Measurements from ENCODE around the gene ARNT2. TPM values are rescaled to one million over a fixed set of nuclear protein-coding genes. Genes with fewer than 3 reads are reported as not detected.

Gene ARNT2
- total and polyA plus RNA-seq, 2 of the 13 experiments (the other 11 are each of a cell fraction or from before 2014, with no cell fraction given), result 0.69 to 1.7 TPM

DNA sequence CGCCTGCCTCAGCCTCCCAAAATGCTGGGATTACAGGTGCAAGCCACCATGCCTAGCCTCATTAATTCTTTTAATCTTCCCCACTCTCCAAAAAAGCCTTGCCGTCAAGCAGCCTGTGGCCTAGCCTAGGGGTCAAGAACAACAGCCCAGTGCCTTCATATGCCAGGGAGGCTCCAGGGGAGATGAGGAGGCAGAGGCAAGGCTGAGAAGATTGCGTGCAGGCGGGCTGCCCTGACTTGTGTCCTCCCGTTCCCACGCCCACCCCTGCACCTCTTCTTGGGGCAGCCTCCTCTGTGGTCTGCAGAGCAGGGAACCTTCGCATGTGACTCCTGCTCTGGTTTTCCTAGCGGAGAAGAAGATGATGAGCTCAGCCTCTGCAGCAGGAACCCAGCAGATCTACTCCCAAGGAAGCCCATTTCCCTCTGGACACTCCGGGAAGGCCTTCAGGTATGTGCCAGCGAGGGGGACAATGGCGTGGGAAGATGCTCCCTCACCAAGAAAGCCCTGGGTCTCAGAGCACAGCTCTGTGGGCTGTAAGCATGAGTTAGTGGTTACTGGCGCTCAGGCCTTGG is 172.4 kb downstream of the ARNT2 start:
- Histone ChIP-seq H3K9ac (ENCODE audit: insufficient read depth, low read depth, low read length) (no peak overlapping the region), H3K9me3 (ENCODE audit: low read length) (no peaks in the 10 kb centered on the region), H3K27me3 (ENCODE audit: control insufficient read depth in 1 of 2, insufficient read depth in 2 of 2, low read length in 2 of 2) (peaks cover 1 to 4% of the 10 kb centered on the region in 2 experiments; a peak in 2 of 5 replicates), H3K36me3 (replicated peaks in 1 of 2; ENCODE audit: control insufficient read depth in 1 of 2, insufficient read depth in 2 of 2, low read length in 2 of 2) (no peaks in the 10 kb centered on the region), H3K27ac (ENCODE audit: extremely low read length, insufficient read depth, low read length) (no peak overlapping the region), H4K20me1 (ENCODE audit: insufficient read depth, low read length) (no peaks in the 10 kb centered on the region), H3K79me2 (ENCODE audit: insufficient read depth, low read length) (no peaks in the 10 kb centered on the region), H2AFZ (ENCODE audit: low read length) (no peak overlapping the region), H3K4me3 (replicated peaks in 1 of 3; ENCODE audit: insufficient read depth in 1 of 3, low read depth in 2 of 3, low read length in 3 of 3) (no peak overlapping the region), H3K4me1 (ENCODE audit: insufficient read depth, low read length) (no peaks in the 10 kb centered on the region), H3K4me2 (ENCODE audit: low read depth, low read length) (no peak overlapping the region)
- TF ChIP-seq ZNF530 (CRISPR knock-in tag; IDR thresholded peaks at IDR 0.05; ENCODE audit: low read depth) (no peak), SUZ12 (IDR thresholded peaks at IDR 0.05; ENCODE audit: low read depth, low read length) (no peak), U2AF2 (IDR thresholded peaks at IDR 0.05; ENCODE audit: low read depth, low read length) (no peak), TOPORS (CRISPR knock-in tag; IDR thresholded peaks at IDR 0.05) (no peak), ZNF556 (CRISPR knock-in tag; IDR thresholded peaks at IDR 0.05; ENCODE audit: borderline replicate concordance) (no peak), ZNF10 (CRISPR knock-in tag; IDR thresholded peaks at IDR 0.05; ENCODE audit: borderline replicate concordance, low read depth) (no peak)
- TF ChIP-seq, protein P1, sequence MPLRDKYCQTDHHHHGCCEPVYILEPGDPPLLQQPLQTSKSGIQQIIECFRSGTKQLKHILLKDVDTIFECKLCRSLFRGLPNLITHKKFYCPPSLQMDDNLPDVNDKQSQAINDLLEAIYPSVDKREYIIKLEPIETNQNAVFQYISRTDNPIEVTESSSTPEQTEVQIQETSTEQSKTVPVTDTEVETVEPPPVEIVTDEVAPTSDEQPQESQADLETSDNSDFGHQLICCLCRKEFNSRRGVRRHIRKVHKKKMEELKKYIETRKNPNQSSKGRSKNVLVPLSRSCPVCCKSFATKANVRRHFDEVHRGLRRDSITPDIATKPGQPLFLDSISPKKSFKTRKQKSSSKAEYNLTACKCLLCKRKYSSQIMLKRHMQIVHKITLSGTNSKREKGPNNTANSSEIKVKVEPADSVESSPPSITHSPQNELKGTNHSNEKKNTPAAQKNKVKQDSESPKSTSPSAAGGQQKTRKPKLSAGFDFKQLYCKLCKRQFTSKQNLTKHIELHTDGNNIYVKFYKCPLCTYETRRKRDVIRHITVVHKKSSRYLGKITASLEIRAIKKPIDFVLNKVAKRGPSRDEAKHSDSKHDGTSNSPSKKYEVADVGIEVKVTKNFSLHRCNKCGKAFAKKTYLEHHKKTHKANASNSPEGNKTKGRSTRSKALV (CRISPR knock-in tag; IDR thresholded peaks at IDR 0.05), result no peak
- TF ChIP-seq, protein P2, sequence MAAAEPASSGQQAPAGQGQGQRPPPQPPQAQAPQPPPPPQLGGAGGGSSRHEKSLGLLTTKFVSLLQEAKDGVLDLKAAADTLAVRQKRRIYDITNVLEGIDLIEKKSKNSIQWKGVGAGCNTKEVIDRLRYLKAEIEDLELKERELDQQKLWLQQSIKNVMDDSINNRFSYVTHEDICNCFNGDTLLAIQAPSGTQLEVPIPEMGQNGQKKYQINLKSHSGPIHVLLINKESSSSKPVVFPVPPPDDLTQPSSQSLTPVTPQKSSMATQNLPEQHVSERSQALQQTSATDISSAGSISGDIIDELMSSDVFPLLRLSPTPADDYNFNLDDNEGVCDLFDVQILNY (CRISPR knock-in tag; conservative IDR thresholded peaks at IDR 0.05), result no peak
- intact Hi-C loops (cut with micrococcal nuclease; ENCODE audit: unreplicated experiment), result no loop called here
- no peak for ATAC-seq
- ChIA-PET POLR2A (no interaction called here), CTCF (ENCODE audit: low intra/inter-chr PET ratio, low total read pairs) (no interaction called here)
- no peak for FAIRE-seq
- DNase-seq (ENCODE audit: low spot score), result no peak
- in situ Hi-C loops (cut with HindIII; ENCODE audit: extremely low pct_ligation_motif_present, low pct_unique_long_range_greater_than_20kb), result no loop called here
- no TSS peak for BruUV-seq (replicated peaks)
- 61% methylated on average over 8 of the region's 12 CpGs for WGBS (ENCODE audit: low lambda C conversion rate)

All from HepG2 (cell line).